GM19328 (cell line): ENCODE measurements around the gene ECI1.

Experiments
- ATAC-seq: cut with Tn5 transposase; IDR thresholded peaks from one replicate; pipeline ENCODE4 v1.9.1; 2021; ENCODE audit warnings: mild to moderate bottlenecking, moderate library complexity; ENCODE audit not compliant: unreplicated experiment

ECI1 gene

DNA sequence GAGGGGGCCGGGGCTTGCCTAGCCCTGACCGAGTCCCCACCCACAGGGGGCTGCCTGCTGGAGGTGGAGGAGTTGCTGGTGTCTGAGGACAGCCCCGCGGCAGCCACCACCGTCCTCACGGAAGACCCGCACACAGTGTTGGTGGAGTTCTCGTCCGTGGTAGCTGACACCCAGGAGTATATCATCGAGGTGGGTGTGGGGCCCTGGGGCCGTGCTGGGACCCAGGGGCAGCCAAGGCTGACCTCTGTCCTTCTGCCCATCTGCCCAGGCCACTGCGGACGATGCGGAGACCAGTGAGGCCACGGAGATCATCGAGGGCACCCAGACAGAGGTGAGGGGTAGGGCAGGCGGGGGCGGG is 16.6 kb downstream of the ECI1 start:
- no peak for ATAC-seq

DNA sequence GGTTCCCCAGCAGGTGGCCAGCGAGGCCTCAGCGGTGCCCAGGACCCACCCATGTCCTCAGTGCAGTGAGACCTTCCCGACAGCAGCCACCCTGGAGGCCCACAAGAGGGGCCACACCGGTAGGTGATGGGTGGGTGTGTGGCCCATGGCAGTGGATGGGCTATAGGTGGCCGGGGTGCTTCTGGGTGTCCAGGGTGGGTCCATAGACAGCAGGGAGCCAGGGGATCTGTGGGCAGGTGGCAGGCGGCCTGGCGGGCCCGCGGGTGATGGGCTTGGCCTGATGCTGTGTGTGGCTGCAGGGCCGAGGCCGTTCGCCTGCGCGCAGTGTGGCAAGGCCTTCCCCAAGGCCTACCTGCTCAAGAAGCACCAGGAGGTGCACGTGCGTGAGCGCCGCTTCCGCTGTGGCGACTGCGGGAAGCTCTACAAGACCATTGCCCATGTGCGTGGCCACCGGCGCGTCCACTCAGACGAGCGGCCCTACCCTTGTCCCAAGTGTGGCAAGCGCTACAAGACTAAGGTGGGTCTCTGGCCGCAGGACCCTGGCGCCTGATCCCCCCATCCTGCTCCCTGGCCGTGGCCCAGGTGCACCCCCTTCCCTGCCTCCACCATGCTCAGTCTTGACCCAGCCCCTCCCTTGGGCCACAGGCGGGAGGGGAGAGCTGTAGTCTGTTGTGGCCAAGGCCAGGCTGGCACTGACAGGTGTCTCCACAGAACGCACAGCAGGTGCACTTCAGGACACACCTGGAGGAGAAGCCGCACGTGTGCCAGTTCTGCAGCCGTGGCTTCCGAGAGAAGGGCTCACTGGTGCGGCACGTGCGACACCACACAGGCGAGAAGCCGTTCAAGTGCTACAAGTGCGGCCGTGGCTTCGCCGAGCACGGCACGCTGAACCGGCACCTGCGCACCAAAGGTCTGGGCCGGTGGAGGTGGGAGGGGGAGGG is 17.2 kb downstream of the ECI1 start:
- ATAC-seq = no peak

DNA sequence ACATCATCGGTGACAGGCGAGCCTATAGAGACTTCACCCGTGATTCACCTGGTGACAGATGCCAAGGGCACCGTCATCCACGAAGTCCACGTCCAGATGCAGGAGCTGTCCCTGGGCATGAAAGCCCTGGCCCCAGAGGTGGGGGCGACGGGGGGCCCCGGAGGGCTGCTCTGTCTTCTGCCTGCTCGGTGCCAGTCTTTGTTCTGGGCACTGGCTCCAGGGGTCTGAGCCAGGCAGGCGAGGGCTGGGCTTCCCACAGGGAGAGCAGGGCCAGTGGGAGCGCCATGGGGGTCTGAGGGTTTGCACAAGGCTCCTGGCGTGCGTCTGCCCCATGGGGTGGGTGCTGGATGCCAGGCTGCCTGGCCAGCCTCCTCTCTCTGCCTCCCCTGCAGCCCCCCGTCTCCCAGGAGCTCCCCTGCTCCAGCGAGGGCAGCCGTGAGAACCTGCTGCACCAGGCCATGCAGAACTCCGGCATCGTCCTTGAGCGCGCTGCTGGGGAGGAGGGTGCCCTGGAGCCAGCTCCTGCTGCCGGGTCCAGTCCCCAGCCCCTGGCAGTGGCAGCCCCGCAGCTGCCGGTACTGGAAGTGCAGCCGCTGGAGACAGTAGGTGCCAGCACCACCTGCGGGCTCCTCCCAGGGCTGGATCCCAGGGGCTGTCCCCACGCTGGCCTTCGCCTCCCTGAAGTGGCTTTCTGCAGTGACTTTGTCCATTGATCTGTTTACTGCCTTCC is 18.2 kb downstream of the ECI1 start:
- no peak for ATAC-seq

DNA sequence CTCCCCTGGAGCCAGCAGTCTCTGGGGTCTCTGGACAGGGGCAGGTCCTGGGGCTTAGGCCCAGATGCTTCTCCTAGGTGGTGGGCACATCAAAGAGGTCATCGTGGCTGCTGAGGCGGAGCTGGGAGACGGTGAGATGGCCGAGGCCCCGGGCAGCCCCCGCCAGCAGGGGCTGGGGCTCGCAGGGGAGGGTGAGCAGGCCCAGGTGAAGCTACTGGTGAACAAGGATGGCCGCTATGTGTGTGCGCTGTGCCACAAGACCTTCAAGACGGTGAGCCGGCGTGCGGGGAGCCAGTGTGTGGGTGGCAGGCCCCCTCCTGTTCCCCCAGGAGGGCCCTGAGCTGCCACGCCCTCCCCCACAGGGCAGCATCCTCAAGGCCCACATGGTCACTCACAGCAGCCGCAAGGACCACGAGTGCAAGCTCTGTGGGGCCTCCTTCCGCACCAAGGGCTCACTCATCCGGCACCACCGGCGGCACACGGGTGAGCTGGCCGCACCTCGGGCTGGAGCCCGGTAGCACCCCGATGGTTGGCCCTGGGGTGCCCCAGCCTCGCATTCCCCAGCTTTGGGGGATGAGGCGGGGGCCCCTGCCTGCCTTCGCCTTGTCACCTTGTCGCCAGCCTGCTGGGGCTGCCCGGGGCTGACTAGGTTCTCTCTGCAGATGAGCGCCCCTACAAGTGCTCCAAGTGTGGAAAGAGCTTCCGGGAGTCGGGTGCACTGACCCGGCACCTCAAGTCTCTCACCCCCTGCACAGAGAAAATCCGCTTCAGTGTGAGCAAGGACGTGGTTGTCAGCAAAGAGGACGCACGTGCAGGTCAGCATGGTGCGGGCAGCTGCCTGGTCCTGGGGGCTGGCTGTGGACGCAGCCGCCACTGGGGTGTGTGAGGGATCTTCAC is 19.0 kb downstream of the ECI1 start:
- no peak for ATAC-seq

DNA sequence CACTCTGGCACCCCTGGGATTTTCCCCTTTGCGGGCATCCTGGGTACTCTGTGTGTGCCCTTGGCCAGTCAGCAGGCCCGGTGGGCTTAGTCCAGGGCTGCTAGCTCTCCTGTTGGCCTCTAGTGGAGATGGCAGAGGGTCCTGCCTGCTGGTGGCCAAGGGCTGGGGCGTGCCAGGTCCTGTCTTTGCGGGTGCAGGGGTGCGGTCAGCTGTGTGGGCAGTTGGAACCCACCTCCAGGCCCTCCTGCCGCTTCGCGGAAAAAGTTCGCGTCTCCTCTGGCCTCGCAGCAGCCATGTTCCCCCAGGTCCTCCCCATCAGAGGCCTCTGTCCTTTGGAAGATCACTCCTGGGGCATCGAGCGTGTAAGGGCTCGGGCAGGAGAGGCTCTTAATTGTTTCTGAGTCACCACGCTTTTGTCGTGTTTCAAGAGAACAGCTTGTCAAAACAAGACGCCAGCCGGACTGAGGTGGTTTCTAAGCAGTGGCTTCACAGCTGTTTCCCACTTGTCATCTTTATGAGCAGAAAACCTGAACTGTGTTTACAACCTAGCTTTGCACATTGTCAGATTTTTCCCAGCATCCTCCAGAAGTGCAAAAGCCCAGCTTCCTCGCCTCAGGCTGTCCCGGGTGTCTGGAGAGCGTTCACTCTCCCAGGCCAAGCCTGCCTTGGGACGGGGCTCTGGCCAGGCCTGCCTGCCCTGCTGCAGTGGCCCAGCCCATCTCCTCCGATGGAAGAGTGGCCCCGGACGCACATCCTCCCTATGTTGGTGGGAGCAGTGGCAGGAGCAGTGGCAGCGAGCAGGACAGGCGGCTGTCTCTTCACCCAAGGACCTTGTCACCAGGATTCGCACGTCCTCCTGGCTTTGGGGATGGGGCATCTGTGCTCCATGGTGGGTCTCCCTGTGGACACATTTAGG is 20.1 kb downstream of the ECI1 start:
- no peak for ATAC-seq

DNA sequence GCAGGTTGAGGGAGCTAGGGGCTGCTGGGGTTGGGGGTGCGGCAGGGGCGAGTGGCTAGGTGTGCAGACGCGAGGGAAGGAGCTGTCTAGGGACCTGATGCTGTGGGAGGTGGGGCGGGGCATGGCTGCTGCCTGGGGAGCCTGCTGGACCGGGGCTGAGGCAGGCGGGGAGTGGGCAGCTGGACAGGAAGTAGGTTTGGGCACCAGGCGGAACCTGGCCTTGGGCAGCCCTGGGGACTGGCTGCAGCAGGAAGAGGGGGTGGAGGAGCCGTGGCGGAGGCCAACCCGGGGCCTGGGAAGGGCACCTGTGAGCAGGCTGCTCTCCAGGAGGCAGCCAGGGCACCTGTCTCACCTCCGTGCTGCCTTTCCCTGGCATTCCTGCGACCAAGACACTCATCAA is 21.0 kb downstream of the ECI1 start:
- ATAC-seq = no peak

DNA sequence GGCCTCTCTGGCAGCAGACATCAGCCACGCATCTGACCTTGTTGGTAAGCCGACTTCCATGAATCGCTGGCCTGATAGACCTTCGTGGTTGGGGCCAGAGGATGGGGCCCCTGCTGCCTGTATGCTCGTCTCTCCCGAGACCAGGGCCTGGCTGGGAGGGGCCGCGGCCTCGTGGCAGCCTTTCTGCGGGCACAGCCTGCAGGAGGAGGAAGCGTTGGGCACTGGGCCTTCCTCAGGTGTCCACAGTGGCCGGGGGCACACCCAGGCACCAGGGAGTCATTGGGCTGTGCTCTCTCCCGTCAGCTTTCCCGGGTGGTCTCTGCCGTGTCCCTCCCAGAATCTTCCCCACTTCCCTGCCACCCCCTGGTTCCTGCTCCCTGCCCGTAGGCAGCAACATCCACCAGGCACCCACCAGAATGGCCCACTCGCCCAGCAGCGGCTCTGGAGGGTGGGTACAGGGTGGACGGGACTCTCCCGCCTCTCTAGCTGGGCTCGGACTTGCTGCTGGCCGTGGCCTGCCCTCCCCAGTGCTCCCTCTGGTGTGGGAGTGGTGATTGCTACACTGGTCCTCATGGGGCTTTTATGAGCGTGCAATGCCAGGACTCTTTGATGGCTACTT is 21.6 kb downstream of the ECI1 start:
- no peak for ATAC-seq

DNA sequence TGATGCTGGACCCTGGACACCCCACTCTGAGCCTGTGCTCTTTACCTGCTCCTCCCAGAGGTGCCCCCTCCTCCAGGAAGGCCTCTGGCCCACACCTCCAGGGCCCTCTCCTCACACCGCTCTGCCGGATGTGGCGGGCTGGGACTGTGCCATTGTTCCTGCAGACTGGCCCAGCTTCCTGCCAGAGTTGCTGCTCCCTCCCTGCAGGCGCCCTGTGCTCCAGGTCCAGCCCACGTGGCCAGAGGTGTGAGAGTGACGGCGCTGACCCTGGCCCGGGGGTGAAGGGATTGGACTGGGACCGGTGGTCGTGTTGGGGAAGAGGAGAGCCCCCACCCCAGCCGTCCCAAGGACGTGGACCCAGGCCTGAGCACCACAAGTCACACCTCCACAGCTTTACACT is 22.3 kb downstream of the ECI1 start:
- no peak for ATAC-seq

DNA sequence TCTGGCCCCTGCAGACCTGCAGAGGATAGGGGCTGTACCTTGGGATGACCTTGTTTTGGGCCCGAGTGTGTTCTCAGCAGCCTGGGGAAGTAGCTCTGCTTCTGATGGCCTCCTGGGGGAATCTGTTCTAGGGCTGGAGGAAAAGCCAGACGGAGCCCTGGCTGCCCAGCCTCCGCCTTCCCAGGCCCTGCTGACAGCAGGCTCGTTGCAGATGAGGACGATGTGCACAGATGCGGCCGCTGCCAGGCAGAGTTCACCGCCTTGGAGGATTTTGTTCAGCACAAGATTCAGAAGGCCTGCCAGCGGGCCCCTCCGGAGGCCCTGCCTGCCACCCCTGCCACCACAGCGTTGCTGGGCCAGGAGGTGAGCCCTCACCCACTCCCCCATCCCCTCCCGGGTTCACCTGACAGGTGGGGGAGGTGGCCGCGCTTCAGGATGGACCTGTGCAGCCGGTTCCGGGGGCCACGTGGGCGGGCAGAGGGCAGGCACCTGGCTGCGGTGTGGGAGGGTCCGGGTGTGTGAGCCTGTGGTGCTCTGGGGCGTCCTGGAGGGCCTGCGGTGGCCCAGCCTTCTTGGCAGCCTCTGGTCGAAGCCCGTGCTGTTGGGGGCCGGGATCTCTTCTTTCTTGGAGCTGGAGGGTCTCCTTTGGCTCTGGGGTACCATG is 23.1 kb downstream of the ECI1 start:
- no peak for ATAC-seq

DNA sequence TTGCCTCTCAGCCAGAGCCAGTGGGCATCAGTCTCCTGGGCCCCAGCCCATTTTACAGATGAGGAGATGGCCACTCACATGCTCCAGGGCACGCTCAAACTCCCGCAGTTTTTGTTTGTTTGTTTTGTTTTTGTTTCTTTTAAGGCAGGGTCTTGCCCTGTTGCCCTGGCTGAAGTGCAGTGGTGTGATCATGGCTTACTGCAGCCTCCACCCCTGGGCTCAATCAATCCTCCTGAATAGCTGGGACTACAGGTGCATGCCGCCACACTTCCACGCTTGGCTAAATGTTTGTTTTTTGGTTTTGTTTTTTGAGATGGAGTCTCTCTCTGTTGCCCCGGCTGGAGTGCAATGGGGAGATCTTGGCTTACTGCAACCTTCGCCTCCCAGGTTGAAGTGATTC is 24.5 kb downstream of the ECI1 start:
- no peak for ATAC-seq

DNA sequence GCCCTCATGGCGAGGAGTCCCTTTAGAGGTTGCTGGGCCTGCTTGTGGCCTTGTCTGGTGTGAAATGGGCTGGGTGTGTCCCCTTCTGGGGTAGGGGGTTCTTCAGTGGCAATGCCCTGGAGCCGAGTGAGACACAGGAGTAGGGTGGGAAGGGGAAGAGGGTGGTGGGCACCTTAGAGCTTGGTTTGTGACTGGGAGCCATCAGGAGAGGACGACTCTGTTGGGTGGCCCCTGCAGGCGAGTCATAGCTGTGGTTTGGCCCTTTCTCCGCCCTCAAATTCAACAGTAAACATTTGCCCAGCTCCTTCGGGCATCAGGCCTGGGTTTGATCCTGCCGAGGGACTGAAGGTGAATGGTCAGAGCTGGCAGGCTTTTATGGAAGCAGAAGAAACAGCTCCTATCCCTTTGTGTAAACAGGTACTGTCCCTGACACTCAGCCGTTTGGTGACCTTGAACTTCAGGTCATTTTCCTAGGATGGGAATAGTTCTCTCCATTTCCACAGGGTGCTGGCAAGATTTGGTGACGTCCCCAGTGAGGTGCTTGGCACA is 25.1 kb downstream of the ECI1 start:
- ATAC-seq = no peak

DNA sequence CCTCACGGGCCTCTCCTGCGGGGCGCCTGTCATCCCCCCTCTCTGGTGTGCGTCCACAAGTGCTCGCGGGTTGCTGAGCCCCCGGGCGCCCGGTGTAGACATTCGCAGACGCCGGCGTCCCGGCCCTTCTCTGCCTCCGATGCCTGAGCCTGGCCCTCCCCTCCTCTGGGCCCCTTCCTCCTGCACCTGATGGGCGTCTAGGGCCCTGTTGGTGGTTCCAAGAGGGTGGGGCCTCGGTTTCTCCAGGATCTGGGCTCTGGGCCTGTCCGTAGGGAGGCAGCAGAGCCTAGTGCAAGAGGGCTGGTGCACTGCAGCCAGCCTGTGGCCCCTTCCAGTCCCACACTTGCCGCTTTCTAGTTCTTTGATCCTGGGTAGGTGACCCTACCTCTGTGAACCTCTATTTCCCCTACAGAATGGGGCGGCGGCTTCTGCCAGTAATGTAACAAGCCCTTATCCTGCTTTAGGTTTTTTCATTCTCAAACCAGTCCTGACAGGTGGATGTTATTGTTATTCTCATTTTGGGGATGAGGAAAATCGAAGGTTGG is 27.4 kb downstream of the ECI1 start:
- peak; percentile 3 for ATAC-seq

DNA sequence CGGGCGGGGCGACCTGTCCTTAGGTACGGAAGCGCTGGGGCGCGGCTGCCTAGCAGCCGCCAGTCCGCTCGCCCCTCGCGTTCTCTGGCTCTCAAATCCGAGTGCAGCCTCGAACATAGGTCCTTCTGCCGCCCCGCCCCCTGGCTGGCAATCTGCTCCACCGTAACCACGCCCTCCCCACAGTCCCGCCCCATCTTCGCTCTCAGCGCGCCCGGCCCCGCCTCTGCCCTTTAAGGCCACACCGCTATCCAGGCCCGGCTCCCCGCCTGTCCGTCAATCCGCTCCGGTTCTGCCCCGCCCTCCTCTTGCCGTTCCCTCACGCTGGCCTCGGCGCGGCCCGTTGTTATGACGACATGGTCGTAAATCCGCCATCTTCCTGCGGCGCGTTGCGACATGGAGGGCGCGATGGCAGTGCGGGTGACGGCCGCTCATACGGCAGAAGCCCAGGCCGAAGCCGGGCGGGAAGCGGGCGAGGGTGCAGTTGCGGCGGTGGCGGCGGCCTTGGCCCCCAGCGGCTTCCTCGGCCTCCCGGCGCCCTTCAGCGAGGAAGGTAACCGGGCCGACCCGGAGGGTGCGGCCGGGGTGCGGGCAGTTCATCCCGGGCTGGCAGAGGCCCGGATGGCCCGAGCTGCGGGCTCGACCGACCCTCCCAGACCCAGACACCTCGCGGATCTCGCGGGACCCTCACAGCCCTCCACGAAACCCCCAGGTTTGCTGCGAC is 28.0 kb downstream of the ECI1 start, which contains the start of gene E4F1:
Gene E4F1 (plus strand): TSS at position 371 of the 721 bp plus-strand sequence. CDS start 23 bp downstream, at position 394.
- peak; percentile 92 for ATAC-seq

DNA sequence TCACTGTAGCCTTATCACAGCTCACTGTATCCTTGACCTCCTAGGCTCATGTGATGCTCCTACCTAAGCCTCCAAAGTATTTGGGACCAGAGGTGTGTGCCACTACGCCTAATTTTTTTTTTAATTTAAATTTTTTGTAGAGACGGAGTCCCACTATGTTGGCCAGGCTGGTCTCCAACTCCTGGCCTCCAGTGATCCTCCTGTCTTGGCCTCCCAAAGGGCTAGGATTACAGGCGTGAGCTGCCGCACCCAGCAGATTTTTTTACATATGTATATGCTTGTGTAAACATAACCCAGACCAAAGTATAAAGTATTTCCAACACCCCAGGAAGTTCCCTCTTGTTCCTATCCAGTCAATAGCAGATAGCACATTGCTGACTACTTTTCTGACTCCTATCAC is 35.1 kb downstream of the ECI1 start:
- no peak for ATAC-seq

DNA sequence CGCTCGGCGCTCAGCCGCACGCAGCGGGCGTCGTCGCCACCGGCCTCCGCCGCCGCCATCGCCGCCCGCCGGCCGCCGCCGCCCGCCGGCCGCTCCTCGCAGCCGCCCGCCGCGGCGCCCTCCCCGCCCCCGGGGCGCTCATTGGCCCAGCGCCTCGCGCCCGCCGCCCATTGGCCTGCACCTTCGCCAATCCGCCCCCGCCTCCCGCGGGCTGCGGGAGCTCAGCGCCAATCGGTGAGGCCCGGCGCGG is 36.7 kb downstream of the ECI1 start, which contains the start of gene PGP:
Gene PGP (minus strand): TSS at position 122 of the 250 bp plus-strand sequence. CDS start 63 bp downstream, at position 59.
- ATAC-seq = peak; percentile 90

DNA sequence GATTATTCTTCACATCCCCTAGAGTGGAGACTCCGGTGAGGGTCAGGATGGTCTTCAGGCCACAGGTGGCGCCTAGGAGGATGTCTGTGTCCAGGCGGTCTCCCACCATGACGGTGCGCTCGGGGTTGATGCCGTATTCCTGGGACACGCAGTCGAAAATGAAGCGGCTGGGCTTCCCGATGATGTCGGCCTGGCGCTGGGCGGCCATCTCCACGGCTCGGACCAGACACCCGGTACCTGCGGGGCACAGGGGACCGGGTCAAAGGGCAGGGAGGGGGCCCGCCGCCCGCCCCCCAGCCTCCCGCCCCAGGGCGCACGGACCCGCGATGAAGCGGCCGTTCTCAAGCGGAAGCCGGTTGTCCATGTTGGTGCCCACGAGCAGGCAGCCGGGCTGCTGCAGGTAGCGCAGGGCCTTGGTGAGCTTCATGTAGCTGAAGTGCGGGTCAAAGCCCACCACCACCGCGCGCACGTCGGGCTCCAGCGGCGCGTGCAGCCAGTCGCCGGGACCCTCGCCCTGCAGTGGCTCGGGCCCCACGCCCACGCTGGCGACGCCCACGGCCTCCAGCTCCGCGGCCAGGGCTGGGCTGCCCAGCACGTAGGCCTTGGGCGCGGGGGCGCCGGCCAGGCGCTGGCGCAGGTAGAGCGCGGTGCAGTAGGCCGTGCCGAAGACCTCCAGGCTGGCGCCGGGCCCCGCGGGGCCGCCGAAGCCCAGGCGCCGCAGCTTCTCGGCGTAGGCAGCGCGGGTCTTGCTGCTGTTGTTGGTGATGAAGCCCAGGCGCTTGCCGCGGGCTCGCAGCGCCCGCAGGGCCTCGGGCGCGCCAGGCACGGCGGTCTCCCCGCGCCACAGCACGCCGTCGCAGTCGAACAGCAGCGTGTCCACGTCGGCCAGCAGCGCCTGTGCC is 37.3 kb downstream of the ECI1 start:
- peak; percentile 3 for ATAC-seq
